ENCODE data around the gene SHROOM1. TPM values are rescaled to one million over a fixed set of nuclear protein-coding genes. Genes with fewer than 3 reads are reported as not detected.

Gene SHROOM1
- total and polyA plus RNA-seq, 9 donors, result 3.8 to 22.4 (median 8.5) TPM

GRCh38 chr5:132870801-132871200, 40.4 kb upstream of the SHROOM1 start:
- TF ChIP-seq, protein P1, sequence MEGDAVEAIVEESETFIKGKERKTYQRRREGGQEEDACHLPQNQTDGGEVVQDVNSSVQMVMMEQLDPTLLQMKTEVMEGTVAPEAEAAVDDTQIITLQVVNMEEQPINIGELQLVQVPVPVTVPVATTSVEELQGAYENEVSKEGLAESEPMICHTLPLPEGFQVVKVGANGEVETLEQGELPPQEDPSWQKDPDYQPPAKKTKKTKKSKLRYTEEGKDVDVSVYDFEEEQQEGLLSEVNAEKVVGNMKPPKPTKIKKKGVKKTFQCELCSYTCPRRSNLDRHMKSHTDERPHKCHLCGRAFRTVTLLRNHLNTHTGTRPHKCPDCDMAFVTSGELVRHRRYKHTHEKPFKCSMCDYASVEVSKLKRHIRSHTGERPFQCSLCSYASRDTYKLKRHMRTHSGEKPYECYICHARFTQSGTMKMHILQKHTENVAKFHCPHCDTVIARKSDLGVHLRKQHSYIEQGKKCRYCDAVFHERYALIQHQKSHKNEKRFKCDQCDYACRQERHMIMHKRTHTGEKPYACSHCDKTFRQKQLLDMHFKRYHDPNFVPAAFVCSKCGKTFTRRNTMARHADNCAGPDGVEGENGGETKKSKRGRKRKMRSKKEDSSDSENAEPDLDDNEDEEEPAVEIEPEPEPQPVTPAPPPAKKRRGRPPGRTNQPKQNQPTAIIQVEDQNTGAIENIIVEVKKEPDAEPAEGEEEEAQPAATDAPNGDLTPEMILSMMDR (IDR thresholded peaks at IDR 0.05), result no peak
- TF ChIP-seq EP300 (IDR thresholded peaks at IDR 0.05) (no peak), POLR2A (IDR thresholded peaks at IDR 0.05) (no peak)
- Histone ChIP-seq H3K9me3 (no peaks in the 10 kb centered on the region), H3K36me3 (no peaks in the 10 kb centered on the region), H3K4me3 (no peak overlapping the region), H3K27ac (no peak overlapping the region), H3K27me3 (no peaks in the 10 kb centered on the region), H3K4me1 (ENCODE audit: insufficient read depth) (no peaks in the 10 kb centered on the region)
- WGBS, 3 donors, result 48 to 67% (median 54%) methylated on average over 2 of the region's 2 CpGs
- intact Hi-C loops (cut with DNase I), result no loop called here
- no peak for DNase-seq

DNA sequence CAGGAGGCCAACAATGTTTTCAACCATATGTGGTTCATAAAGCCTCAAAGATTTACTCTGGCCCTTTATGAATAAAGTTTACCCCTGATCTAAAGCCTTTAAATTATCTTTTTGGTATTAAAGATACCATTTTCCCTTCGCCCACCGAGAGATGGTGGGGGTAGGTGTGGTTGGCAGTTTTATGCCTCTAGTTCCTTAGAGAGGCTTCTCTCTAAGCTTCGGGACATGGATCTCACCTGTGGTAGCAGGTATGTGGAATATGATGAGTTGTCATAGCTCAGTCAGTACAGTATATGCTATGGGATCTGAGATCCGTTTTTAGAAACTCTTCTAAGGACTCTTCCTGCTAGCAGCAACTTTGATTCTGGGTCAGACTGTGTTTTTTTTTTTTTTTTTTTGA, 38.3 kb upstream of the SHROOM1 start:
- intact Hi-C loops (cut with DNase I), result no loop called here
- no peaks in the 10 kb centered on the region for H3K36me3 ChIP-seq
- no peak overlapping the region for H3K27ac ChIP-seq
- H3K9me3 ChIP-seq, result no peaks in the 10 kb centered on the region
- DNase-seq, result no peak
- WGBS, 3 donors, result 73 to 83% (median 78%) methylated on average over 4 of the region's 4 CpGs
- H3K27me3 ChIP-seq, result no peaks in the 10 kb centered on the region
- H3K4me1 ChIP-seq (ENCODE audit: insufficient read depth), result no peaks in the 10 kb centered on the region
- TF ChIP-seq POLR2A (IDR thresholded peaks at IDR 0.05) (no peak), EP300 (IDR thresholded peaks at IDR 0.05) (no peak)
- TF ChIP-seq, protein P1 (IDR thresholded peaks at IDR 0.05), result no peak
- H3K4me3 ChIP-seq, result no peak overlapping the region

GRCh38 chr5:132867046-132867451, 36.6 kb upstream of the SHROOM1 start:
- Histone ChIP-seq H3K27ac (peak overlapping the region; percentile 86 to 90), H3K36me3 (no peaks in the 10 kb centered on the region), H3K9me3 (no peaks in the 10 kb centered on the region), H3K27me3 (no peaks in the 10 kb centered on the region), H3K4me1 (ENCODE audit: insufficient read depth) (no peaks in the 10 kb centered on the region), H3K4me3 (peak overlapping the region; percentile 91)
- WGBS, 3 donors, result 1 to 3% (median 2%) methylated on average over 13 of the region's 13 CpGs
- intact Hi-C loops (cut with DNase I), result loop anchor here in 1 of 4 donors (2.0 kb wide), 1 partner anchor 96 kb away; the partner anchor contains the start of gene AFF4
- no peak for TF ChIP-seq POLR2A (IDR thresholded peaks at IDR 0.05)
- TF ChIP-seq, protein P1 (IDR thresholded peaks at IDR 0.05), result no peak
- TF ChIP-seq EP300 (IDR thresholded peaks at IDR 0.05), result no peak
- no peak for DNase-seq

GRCh38 chr5:132866342-132867045, 36.0 kb upstream of the SHROOM1 start, which contains the start of the genes GDF9 and UQCRQ:
GDF9 (minus strand) TSS chr5:132866469; CDS start chr5:132864533, 1,936 bp downstream.
UQCRQ (plus strand) TSS chr5:132866642; CDS start chr5:132866882, 240 bp downstream.
- no peaks in the 10 kb centered on the region for H3K9me3 ChIP-seq
- peak within 1 kb of the TSS; percentile 86 to 90 for H3K27ac ChIP-seq
- H3K27me3 ChIP-seq, result no peaks in the 10 kb centered on the region
- no peaks in the 10 kb centered on the region for H3K36me3 ChIP-seq
- WGBS, 3 donors, result 0 to 1% (median 1%) methylated on average over 49 to 55 of the region's 55 CpGs
- peak within 1 kb of the TSS; percentile 91 for H3K4me3 ChIP-seq
- no peaks in the 10 kb centered on the region for H3K4me1 ChIP-seq (ENCODE audit: insufficient read depth)
- DNase-seq, result peak; percentile 94 to 96 (median 94)
- TF ChIP-seq, protein P1 (IDR thresholded peaks at IDR 0.05), result no peak
- TF ChIP-seq POLR2A (IDR thresholded peaks at IDR 0.05) (peak; percentile 89), EP300 (IDR thresholded peaks at IDR 0.05) (peak; percentile 58)
- intact Hi-C loops (cut with DNase I), result loop anchor here in 1 of 4 donors (2.0 kb wide), 1 partner anchor 96 kb away; the partner anchor contains the start of gene AFF4

All from ovary (tissue), 9 donors.